HepG2 (cell line): Measurements from ENCODE around the gene TSNAXIP1. TPM values are rescaled to one million over a fixed set of nuclear protein-coding genes. Genes with fewer than 3 reads are reported as not detected.
A peak's percentile ranks its signal among the peaks of the same experiment; 100 is the strongest.

ENCODE experiments used
- IKZF4 ChIP-seq: sonication (generic); formaldehyde crosslinking; IDR thresholded peaks from 2 replicates; pipeline ENCODE4 v1.5.1; 2020; ENCODE audit warnings: borderline replicate concordance, mild to moderate bottlenecking, low read depth, missing genetic modification reagents; ENCODE audit errors: not compliant biosample characterization
- MAF1 ChIP-seq: sonication (generic); formaldehyde crosslinking; IDR thresholded peaks from 2 replicates; pipeline ENCODE4 v1.5.0; 2020; ENCODE audit warnings: missing genetic modification reagents, borderline replicate concordance
- MAFF ChIP-seq: IDR thresholded peaks from 2 replicates; pipeline ENCODE4 v1.6.1; 2011; ENCODE audit warnings: low read depth, low read length, improper control_type of control experiment
- NR2F1 ChIP-seq, 2 experiments: fragments of 450-650 bp in 1 of 2; formaldehyde crosslinking in 1 of 2; IDR thresholded peaks; 2 replicates each; pipeline versions ENCODE4 v1.5.0 to v1.6.1; 2016 to 2020; ENCODE audit warnings: mild to moderate bottlenecking in 1 of 2, missing compliant biosample characterization in 1 of 2, missing genetic modification reagents in 1 of 2, moderate library complexity in 1 of 2
- SNAPC2 ChIP-seq: sonication (generic); formaldehyde crosslinking; IDR thresholded peaks from 2 replicates; pipeline ENCODE4 v1.8.1; 2022; ENCODE audit warnings: mild to moderate bottlenecking, missing genetic modification reagents
- SPEN ChIP-seq: sonication (generic); formaldehyde crosslinking; IDR thresholded peaks from 2 replicates; pipeline ENCODE4 v1.5.1; 2020; ENCODE audit warnings: low read depth, mild to moderate bottlenecking, missing genetic modification reagents
- ZNF678 ChIP-seq: sonication (generic); formaldehyde crosslinking; IDR thresholded peaks from 2 replicates; pipeline ENCODE4 v1.4.0; 2020; ENCODE audit warnings: mild to moderate bottlenecking, missing genetic modification reagents
- ZSCAN29 ChIP-seq: sonication (generic); formaldehyde crosslinking; conservative IDR thresholded peaks from 2 replicates; pipeline ENCODE4 v1.4.0; 2020; ENCODE audit warnings: mild to moderate bottlenecking, missing genetic modification reagents
- polyA plus RNA-seq, 8 experiments: library from polyadenylated mRNA; depleted of rRNA in 3 of 8; stranded (reverse) in 7 of 8; unstranded in 1 of 8; fragments of >200 nt; fragmentation: Illumina TruSeq in 4 of 8; extraction: Trizol in 4 of 8; gene quantifications; 2 replicates each; pipeline versions ENCODE4 v1.2.1 to v1.2.3, GENCODE V29; 2011 to 2016; ENCODE audit warnings: low read depth in 4 of 8, missing spikeins in 1 of 8, mixed read lengths in 1 of 8; ENCODE audit not compliant: insufficient read depth in 1 of 8
- total RNA-seq, 5 experiments: library from RNA; depleted of rRNA; stranded (reverse); fragments of >200 nt; fragmentation: Illumina TruSeq; extraction: Trizol; gene quantifications; 2 replicates each; pipeline ENCODE4 v1.2.3, GENCODE V29; 2016; ENCODE audit warnings: low read depth in 1 of 5
- TF ChIP-seq, protein P1 (sequence below): sonication (generic); formaldehyde crosslinking; conservative IDR thresholded peaks from 2 replicates; pipeline ENCODE4 v1.8.0; 2022; ENCODE audit warnings: low read depth, missing genetic modification reagents
- TF ChIP-seq, protein P2 (sequence below): sonication (generic); formaldehyde crosslinking; IDR thresholded peaks from 2 replicates; pipeline ENCODE4 v1.4.0; 2020; ENCODE audit warnings: mild to moderate bottlenecking, missing genetic modification reagents
- TF ChIP-seq, protein P3 (sequence below): sonication (generic); formaldehyde crosslinking; IDR thresholded peaks from one replicate; pipeline ENCODE4 v1.5.1; 2020; ENCODE audit warnings: mild to moderate bottlenecking, missing genetic modification reagents; ENCODE audit errors: not compliant biosample characterization
- TF ChIP-seq, protein P4 (sequence below): sonication (generic); formaldehyde crosslinking; IDR thresholded peaks from 2 replicates; pipeline ENCODE4 v1.4.0; 2020; ENCODE audit warnings: missing genetic modification reagents, mild to moderate bottlenecking, borderline replicate concordance

TSNAXIP1 gene
- total and polyA plus RNA-seq, 2 of the 13 experiments (the other 11 are each of a cell fraction or from before 2014, with no cell fraction given) = 0.37 to 0.86 TPM

DNA sequence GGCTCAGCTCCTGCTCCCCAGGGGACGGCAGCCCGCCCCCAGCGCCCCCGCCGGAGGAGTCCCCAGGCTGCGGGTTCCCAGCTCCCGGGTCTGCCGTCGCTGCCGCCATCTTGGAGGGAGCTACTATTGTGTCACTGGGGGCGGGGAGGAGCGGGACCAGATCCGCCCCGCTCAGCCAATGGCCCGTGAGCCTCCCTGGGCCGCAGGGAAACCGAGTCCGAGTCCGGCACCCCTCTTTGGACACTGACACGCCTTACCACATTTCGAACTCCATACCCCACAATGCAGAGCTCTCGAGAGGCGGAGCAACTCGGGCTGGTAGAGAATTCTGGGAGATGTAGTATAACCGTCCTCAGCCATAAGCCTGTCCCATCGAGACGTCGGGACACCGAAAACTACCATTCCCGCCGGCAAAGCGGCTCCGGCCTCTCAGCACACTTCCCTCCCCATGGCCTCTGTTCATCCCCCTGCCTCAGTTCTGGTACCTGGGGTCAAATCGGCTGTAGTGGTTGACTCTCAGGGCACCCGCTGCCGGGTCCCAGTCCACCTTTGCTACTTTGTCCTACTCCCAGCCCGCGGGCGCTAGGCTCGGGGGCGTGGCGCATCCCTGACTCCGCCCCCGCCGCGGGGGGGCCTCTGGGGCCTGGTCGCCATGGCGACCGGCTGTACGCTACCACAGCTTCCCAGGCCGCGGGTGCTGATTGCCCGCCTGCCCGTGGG, at the start of gene TSNAXIP1, which contains the start of gene RANBP10 (continued):
- TF ChIP-seq, protein P1, sequence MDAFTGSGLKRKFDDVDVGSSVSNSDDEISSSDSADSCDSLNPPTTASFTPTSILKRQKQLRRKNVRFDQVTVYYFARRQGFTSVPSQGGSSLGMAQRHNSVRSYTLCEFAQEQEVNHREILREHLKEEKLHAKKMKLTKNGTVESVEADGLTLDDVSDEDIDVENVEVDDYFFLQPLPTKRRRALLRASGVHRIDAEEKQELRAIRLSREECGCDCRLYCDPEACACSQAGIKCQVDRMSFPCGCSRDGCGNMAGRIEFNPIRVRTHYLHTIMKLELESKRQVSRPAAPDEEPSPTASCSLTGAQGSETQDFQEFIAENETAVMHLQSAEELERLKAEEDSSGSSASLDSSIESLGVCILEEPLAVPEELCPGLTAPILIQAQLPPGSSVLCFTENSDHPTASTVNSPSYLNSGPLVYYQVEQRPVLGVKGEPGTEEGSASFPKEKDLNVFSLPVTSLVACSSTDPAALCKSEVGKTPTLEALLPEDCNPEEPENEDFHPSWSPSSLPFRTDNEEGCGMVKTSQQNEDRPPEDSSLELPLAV (CRISPR knock-in tag) = no peak
- TF ChIP-seq, protein P2, sequence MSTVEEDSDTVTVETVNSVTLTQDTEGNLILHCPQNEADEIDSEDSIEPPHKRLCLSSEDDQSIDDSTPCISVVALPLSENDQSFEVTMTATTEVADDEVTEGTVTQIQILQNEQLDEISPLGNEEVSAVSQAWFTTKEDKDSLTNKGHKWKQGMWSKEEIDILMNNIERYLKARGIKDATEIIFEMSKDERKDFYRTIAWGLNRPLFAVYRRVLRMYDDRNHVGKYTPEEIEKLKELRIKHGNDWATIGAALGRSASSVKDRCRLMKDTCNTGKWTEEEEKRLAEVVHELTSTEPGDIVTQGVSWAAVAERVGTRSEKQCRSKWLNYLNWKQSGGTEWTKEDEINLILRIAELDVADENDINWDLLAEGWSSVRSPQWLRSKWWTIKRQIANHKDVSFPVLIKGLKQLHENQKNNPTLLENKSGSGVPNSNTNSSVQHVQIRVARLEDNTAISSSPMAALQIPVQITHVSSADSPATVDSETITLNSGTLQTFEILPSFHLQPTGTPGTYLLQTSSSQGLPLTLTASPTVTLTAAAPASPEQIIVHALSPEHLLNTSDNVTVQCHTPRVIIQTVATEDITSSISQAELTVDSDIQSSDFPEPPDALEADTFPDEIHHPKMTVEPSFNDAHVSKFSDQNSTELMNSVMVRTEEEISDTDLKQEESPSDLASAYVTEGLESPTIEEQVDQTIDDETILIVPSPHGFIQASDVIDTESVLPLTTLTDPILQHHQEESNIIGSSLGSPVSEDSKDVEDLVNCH = no peak
- TF ChIP-seq ZSCAN29 (CRISPR knock-in tag) (no peak), MAFF (no peak), SPEN (CRISPR knock-in tag) (peak; percentile 72), IKZF4 (peak; percentile 61), ZNF678 (CRISPR knock-in tag) (no peak), NR2F1 (CRISPR knock-in tag; IDR thresholded peaks at IDR 0.05) (peak in 1 of 2 experiments; percentile 1; a peak in 1 of 4 replicates), MAF1 (CRISPR knock-in tag) (no peak), SNAPC2 (no peak)
- TF ChIP-seq, protein P3, sequence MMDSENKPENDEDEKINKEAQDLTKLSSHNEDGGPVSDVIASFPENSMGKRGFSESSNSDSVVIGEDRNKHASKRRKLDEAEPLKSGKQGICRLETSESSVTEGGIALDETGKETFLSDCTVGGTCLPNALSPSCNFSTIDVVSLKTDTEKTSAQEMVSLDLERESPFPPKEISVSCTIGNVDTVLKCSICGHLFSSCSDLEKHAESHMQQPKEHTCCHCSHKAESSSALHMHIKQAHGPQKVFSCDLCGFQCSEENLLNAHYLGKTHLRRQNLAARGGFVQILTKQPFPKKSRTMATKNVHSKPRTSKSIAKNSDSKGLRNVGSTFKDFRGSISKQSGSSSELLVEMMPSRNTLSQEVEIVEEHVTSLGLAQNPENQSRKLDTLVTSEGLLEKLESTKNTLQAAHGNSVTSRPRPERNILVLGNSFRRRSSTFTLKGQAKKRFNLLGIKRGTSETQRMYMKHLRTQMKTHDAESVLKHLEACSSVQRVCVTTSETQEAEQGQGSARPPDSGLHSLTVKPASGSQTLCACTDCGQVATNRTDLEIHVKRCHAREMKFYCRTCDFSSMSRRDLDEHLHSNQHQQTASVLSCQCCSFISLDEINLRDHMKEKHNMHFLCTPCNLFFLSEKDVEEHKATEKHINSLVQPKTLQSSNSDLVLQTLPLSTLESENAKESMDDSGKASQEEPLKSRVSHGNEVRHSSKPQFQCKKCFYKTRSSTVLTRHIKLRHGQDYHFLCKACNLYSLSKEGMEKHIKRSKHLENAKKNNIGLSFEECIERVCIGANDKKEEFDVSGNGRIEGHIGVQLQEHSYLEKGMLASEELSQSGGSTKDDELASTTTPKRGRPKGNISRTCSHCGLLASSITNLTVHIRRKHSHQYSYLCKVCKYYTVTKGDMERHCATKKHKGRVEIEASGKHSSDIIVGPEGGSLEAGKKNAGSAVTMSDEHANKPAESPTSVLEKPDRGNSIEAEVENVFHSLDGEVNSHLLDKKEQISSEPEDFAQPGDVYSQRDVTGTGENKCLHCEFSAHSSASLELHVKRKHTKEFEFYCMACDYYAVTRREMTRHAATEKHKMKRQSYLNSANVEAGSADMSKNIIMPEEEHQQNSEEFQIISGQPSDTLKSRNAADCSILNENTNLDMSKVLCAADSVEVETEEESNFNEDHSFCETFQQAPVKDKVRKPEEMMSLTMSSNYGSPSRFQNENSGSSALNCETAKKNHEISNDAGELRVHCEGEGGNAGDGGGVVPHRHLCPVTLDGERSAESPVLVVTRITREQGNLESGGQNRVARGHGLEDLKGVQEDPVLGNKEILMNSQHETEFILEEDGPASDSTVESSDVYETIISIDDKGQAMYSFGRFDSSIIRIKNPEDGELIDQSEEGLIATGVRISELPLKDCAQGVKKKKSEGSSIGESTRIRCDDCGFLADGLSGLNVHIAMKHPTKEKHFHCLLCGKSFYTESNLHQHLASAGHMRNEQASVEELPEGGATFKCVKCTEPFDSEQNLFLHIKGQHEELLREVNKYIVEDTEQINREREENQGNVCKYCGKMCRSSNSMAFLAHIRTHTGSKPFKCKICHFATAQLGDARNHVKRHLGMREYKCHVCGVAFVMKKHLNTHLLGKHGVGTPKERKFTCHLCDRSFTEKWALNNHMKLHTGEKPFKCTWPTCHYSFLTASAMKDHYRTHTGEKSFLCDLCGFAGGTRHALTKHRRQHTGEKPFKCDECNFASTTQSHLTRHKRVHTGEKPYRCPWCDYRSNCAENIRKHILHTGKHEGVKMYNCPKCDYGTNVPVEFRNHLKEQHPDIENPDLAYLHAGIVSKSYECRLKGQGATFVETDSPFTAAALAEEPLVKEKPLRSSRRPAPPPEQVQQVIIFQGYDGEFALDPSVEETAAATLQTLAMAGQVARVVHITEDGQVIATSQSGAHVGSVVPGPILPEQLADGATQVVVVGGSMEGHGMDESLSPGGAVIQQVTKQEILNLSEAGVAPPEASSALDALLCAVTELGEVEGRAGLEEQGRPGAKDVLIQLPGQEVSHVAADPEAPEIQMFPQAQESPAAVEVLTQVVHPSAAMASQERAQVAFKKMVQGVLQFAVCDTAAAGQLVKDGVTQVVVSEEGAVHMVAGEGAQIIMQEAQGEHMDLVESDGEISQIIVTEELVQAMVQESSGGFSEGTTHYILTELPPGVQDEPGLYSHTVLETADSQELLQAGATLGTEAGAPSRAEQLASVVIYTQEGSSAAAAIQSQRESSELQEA = no peak
- TF ChIP-seq, protein P4, sequence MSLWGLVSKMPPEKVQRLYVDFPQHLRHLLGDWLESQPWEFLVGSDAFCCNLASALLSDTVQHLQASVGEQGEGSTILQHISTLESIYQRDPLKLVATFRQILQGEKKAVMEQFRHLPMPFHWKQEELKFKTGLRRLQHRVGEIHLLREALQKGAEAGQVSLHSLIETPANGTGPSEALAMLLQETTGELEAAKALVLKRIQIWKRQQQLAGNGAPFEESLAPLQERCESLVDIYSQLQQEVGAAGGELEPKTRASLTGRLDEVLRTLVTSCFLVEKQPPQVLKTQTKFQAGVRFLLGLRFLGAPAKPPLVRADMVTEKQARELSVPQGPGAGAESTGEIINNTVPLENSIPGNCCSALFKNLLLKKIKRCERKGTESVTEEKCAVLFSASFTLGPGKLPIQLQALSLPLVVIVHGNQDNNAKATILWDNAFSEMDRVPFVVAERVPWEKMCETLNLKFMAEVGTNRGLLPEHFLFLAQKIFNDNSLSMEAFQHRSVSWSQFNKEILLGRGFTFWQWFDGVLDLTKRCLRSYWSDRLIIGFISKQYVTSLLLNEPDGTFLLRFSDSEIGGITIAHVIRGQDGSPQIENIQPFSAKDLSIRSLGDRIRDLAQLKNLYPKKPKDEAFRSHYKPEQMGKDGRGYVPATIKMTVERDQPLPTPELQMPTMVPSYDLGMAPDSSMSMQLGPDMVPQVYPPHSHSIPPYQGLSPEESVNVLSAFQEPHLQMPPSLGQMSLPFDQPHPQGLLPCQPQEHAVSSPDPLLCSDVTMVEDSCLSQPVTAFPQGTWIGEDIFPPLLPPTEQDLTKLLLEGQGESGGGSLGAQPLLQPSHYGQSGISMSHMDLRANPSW (CRISPR knock-in tag) = 0 out of 2 replicates have a peak, but pooled peaks have one; percentile 71
